GM19372 (cell line): ENCODE measurements around the gene SIGLEC10.
"Not testable (repeated sequence)": the region's sequence is repeated elsewhere in the genome, so short reads cannot be mapped to it uniquely, and the experiment has no call there.

Experiments used
- ATAC-seq: cut with Tn5 transposase; IDR thresholded peaks from one replicate; pipeline ENCODE4 v1.9.1; 2021; ENCODE audit warnings: mild to moderate bottlenecking, low read depth, moderate library complexity; ENCODE audit not compliant: unreplicated experiment

Gene SIGLEC10

GRCh38 chr19:51440052-51440451 is 22.6 kb upstream of the SIGLEC10 start:
- ATAC-seq: no peak

- ATAC-seq: no peak
Observed at GRCh38 chr19:51439021-51439465, 21.6 kb upstream of the SIGLEC10 start.

GRCh38 chr19:51434456-51434855 is 17.0 kb upstream of the SIGLEC10 start:
- no peak for ATAC-seq

DNA sequence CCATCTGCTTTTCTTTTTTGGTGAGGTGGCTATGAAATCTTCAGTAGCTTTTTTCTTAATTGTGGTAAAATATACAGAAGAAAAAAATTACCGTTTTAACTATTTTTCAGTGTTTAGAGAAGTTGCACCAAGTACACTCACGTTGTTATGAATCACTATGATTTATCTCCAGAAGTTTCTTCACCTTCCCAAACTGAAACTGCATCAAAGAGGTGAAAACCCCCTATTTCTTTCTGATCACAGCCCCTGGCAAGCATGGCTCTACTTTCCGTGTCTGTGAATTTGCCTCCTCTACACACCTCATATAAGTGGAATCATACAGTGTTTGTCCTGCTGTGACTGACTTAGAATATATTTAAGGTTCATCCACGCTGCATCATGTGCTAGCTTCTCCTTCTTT is 15.6 kb upstream of the SIGLEC10 start:
- no peak for ATAC-seq

DNA sequence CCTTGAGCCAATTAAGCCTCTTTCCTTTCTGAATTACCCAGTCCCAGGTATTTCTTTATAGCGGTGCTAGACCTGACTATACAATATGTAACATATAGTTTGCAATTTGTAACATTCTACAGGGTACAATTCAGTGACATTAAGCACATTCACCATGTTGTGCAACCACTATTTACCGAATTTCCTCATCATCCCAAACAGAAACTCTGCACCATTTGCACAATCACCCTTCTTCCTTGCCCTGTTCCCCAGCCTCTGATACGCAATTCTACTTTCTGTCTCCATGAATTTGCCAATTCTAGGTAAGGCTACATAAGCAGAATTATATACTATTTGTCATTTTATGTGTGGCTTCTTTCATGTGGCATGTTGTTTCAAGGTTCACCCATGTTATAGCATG is 13.7 kb upstream of the SIGLEC10 start:
- ATAC-seq: no peak

DNA sequence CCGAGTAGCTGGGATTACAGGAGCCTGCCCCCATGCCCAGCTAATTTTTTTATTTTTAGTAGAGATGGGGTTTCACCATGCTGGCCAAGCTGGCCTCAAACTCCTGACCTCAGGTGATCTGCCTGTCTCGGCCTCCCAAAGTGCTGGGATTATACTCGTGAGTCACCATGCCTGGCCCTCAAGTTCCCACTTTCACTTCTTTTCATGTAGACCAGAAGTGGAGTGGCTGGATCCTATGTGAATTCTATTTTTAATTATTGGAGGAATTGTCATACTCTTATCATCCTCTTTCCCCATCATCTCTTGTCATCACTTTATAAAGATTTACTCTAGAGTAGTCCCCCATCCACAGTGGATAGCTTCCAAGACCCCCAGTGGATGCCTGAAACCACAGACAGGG is 12.8 kb upstream of the SIGLEC10 start:
- no peak for ATAC-seq

- ATAC-seq: no peak
Observed at GRCh38 chr19:51427201-51427600, 9.8 kb upstream of the SIGLEC10 start.

- ATAC-seq: no peak
Observed at GRCh38 chr19:51422053-51422448, 4.6 kb upstream of the SIGLEC10 start.

GRCh38 chr19:51421229-51422052 is 4.0 kb upstream of the SIGLEC10 start:
- no peak for ATAC-seq

DNA sequence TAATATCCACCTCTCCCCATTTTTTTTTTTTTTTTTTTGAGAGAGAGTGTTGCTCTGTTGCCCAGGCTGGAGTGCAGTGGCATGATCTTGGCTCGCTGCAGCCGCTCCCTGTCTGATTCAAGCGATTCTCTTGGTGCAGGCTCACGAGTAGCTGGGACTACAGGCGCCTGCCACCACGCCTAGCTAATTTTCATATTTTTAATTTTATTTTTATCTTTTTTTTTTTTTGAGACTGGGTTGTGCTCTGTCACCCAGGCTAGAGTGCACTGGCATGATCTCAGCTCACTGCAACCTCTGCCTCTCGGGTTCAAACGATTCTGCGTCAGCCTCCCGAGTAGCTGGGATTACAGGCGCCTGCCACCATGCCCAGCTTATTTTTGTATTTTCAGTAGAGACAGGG is 3.1 kb upstream of the SIGLEC10 start:
- ATAC-seq: not testable (repeated sequence)

DNA sequence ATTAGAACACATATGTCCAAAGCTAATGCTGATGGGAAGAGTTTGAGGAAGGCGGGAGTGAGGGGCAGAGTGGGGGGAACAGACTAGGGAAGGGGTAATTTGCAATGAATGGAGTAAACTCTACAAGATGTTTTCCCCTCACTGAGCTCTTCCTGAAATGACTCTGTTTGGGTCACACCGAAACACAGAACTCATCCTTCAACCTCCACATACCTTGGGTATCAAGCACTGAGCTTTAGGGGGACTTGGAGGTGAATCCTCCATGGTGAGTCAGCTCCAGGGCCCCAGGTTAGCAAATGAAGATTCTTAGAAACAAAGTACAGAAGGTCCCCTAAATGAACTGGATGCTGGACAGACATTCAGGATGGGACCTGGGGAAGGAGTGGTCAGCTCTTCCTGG is 1.3 kb upstream of the SIGLEC10 start:
- no peak for ATAC-seq

DNA sequence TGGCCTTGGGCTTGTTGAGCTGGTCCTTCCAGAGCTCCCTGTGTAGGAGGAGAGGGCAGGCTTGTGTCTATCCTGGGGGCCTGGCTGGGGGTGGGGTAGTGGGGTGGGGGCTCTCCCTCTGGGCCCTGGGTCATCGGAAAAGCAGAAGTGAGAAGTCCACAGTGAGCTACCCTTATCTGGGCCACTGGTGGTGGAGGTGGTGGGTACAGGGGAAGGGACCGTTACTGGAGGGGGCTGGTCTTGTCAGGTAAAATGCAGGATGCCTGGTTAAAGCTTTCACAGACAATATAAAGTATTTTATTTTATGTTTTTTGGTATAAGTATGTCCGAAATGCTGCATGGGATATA is 342 bp upstream of the SIGLEC10 start:
- ATAC-seq: peak; percentile 24

- not testable (repeated sequence) for ATAC-seq
Observed at GRCh38 chr19:51416422-51416821, 1.0 kb downstream of the SIGLEC10 start.

GRCh38 chr19:51415187-51415586 is 2.3 kb downstream of the SIGLEC10 start:
- ATAC-seq: no peak

- no peak for ATAC-seq
Observed at GRCh38 chr19:51410950-51411748, 6.3 kb downstream of the SIGLEC10 start.

DNA sequence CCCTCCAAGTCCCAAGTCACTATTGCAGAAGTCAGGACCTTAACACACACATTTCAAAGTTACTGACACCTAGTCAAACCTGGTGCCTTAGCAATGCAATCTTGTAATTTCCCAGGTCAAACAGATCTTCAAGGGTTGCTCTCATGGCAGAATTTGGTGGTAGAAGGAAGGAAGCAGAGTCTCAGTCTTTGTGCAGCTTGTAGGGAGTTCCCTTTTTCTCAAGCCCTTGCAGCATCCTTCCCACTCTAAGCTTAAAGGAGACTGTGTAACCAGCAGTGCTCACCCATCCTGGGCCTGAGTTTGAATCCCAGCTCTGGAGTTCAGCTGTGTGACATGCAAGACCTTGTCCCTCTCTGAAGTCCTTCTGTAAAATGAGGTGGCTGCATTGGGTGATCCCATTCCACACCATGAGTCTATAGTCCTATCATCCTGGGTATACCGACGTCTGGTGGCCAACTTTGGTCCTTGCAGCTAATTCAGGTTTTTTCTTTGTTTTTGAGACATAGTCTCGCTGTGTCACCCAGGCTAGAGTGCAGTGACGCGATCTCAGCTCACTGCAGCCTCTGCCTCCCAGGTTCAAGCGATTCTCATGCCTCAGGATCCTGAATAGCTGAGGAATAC is 9.8 kb downstream of the SIGLEC10 start:
- no peak for ATAC-seq

- ATAC-seq: no peak
Observed at GRCh38 chr19:51402117-51402516, 15.3 kb downstream of the SIGLEC10 start.

DNA sequence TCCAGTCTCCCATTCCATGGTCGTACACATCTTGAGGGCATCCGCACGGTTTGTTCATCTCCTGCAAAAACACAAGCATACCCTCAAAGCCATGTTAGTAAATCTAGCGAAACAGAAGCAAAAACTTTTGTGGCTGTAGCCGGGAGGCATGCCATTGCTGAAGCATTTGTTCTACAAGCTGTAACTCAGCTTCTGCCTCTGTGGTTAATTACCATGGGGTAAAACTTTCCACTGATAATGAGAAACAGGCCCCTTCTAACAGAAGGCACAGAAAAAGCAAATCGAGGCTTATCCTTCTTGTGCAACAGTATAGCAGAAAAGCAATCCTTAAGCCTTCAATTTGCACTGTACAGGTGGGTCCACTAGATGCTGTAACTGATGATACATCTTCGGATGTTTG is 17.5 kb downstream of the SIGLEC10 start:
- not testable (repeated sequence) for ATAC-seq

DNA sequence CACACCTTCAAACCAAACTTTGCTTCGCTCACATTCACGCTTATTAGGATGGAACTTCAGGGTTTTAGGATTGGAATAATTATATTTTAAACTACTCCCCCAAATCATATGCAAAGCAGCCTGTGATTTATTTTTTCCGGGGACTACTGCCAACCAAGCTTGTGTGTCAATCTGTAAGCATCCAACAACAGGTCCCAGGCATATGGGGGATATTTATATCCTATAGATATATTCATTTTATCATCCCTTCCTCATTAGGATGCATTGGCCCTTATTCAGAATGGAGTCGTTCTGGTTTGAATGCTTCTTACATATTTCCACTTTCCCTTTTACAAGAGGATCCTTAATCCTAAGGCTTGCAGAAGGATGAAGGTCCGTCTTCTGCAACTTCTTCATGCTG is 18.2 kb downstream of the SIGLEC10 start:
- ATAC-seq: no peak

GRCh38 chr19:51398096-51398704 is 19.2 kb downstream of the SIGLEC10 start:
- ATAC-seq: no peak

- ATAC-seq: not testable (repeated sequence)
Observed at GRCh38 chr19:51397453-51397852, 20.0 kb downstream of the SIGLEC10 start.
